Measurements from ENCODE around the gene NUDT16L1. TPM values are rescaled to one million over a fixed set of nuclear protein-coding genes. Genes with fewer than 3 reads are reported as not detected.

The NUDT16L1 gene
- total RNA-seq, 1 experiment from 2014 or later = 21.8 TPM

DNA sequence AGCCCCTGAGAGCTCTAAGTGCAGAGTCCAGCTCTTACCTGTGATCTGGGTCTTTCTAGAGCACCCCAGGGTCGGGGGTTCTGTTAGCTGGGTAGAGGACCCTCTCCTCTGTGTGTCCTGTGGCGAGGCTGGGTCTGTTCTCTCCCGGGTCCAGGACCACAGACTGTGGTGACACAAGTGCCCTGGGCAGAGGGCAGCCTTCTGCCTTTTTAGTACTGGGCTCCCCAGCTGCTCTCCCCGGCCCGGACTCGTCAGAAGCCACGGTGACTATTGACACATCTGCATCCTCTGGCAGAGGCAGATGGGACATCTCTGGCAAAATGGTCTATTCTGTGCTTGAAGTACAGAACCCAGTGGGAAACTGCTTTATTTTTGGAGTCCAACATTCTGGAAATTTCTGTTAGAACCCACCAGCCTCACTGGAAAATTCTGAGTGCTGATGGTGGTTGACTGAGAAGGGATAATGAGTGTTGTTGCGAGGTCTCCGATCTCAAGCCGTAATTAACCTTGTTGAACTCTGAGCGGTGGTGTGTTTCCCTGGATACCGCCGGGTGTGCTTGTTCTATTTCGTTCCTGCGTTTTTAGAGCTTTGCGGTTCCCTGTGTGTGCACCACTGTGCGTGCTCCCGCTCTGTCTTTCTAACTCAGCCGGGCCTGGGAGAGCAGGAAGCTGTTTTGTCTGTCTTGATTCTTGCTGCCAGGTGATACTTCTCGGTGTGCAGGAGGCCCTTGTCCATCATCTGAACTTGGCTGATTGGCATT is 26.0 kb upstream of the NUDT16L1 start:
- H3K27ac Mint-ChIP-seq (ENCODE audit: low read depth, unreplicated experiment) = no peak overlapping the region
- no peaks in the 10 kb centered on the region for H3K27me3 Mint-ChIP-seq (ENCODE audit: insufficient read depth, unreplicated experiment)
- ChIA-PET POLR2A (interaction anchor here (1.2 kb wide), 1 partner anchor 13 kb away, joined by 3 read pairs; no protein-coding TSS in a partner anchor), CTCF (interaction anchor here (0.6 kb wide), 2 partner anchors 264 to 361 kb away, joined by 3 to 4 read pairs; no protein-coding TSS in a partner anchor)
- peaks cover 13% of the 10 kb centered on the region for H3K4me1 Mint-ChIP-seq (ENCODE audit: insufficient read depth, unreplicated experiment)
- no peak for DNase-seq (ENCODE audit: unreplicated experiment)
- H3K9me3 Mint-ChIP-seq (ENCODE audit: unreplicated experiment) = no peaks in the 10 kb centered on the region
- BruUV-seq (replicated peaks) = no TSS peak
- H3K36me3 Mint-ChIP-seq (ENCODE audit: insufficient read depth, unreplicated experiment) = peaks cover 20% of the 10 kb centered on the region
- H3K4me3 Mint-ChIP-seq (ENCODE audit: unreplicated experiment) = no peak overlapping the region
- TF ChIP-seq, protein P1, sequence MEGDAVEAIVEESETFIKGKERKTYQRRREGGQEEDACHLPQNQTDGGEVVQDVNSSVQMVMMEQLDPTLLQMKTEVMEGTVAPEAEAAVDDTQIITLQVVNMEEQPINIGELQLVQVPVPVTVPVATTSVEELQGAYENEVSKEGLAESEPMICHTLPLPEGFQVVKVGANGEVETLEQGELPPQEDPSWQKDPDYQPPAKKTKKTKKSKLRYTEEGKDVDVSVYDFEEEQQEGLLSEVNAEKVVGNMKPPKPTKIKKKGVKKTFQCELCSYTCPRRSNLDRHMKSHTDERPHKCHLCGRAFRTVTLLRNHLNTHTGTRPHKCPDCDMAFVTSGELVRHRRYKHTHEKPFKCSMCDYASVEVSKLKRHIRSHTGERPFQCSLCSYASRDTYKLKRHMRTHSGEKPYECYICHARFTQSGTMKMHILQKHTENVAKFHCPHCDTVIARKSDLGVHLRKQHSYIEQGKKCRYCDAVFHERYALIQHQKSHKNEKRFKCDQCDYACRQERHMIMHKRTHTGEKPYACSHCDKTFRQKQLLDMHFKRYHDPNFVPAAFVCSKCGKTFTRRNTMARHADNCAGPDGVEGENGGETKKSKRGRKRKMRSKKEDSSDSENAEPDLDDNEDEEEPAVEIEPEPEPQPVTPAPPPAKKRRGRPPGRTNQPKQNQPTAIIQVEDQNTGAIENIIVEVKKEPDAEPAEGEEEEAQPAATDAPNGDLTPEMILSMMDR (IDR thresholded peaks at IDR 0.05; ENCODE audit: unreplicated experiment) = no peak
- intact Hi-C loops (cut with micrococcal nuclease) = no loop called here

DNA sequence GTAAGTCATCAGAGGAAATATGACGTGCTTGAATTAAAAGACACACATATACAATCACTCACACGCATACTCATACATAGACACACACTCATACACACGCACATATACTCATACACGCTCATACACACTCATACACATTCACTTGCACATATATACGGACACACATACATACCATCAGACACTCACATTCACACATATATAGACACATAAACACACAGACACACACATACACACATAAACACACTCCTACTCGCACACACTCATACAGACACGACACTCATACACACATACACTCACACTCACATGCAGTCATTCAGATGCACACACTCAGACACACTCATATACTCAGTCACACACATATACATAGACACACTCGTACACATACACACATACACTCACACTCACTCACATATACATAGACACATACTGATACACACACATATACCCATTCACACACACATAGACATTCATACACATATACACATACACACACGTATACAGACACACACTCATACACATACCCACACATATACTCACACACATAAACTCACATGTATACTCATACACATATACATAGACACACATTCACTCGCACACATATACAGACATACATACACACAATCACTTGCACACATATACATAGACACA is 24.9 kb upstream of the NUDT16L1 start:
- Mint-ChIP-seq H3K4me1 (ENCODE audit: insufficient read depth, unreplicated experiment) (peaks cover 11% of the 10 kb centered on the region), H3K27me3 (ENCODE audit: insufficient read depth, unreplicated experiment) (no peaks in the 10 kb centered on the region), H3K36me3 (ENCODE audit: insufficient read depth, unreplicated experiment) (peaks cover 20% of the 10 kb centered on the region), H3K4me3 (ENCODE audit: unreplicated experiment) (no peak overlapping the region), H3K27ac (ENCODE audit: low read depth, unreplicated experiment) (no peak overlapping the region), H3K9me3 (ENCODE audit: unreplicated experiment) (no peaks in the 10 kb centered on the region)
- intact Hi-C loops (cut with micrococcal nuclease) = no loop called here
- no peak for DNase-seq (ENCODE audit: unreplicated experiment)
- POLR2A ChIA-PET = interaction anchor here (1.2 kb wide), 1 partner anchor 12 kb away, joined by 3 read pairs; no protein-coding TSS in a partner anchor
- TF ChIP-seq, protein P1 (IDR thresholded peaks at IDR 0.05; ENCODE audit: unreplicated experiment) = no peak
- no TSS peak for BruUV-seq (replicated peaks)
- CTCF ChIA-PET = interaction anchor here (0.6 kb wide), 2 partner anchors 161 to 360 kb away, joined by 3 to 4 read pairs; no protein-coding TSS in a partner anchor

DNA sequence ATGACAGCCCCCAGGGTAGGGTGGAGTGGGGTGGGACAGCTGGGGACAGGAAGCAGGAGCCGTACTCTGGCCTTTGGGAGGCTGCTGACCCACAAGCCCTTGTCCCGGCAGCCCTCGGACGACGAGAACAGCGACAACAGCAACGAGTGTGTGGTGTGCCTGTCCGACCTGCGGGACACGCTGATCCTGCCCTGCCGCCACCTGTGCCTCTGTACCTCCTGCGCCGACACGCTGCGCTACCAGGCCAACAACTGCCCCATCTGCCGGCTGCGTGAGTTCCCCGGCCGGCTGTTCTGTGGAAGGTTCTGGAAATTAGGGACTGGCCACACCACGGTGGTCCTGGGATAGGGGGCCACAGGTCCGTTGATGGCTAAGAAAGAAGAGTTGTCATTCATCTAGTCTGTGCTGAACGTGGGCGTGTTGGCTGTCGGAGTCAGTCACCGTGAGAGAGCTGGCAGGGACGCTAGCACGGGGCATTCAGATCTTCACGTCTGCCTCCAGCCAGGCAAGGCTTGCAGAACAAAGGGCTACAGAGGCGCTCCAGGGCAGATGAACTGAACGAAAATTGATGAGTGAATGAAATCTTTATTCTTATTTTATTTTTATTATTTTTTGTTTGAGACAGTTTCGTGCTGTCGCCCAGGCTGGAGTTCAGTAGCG is 19.8 kb upstream of the NUDT16L1 start:
- intact Hi-C loops (cut with micrococcal nuclease) = no loop called here
- H3K36me3 Mint-ChIP-seq (ENCODE audit: insufficient read depth, unreplicated experiment) = peaks cover 38% of the 10 kb centered on the region
- H3K4me1 Mint-ChIP-seq (ENCODE audit: insufficient read depth, unreplicated experiment) = peaks cover 7% of the 10 kb centered on the region
- CTCF ChIA-PET = no interaction called here
- POLR2A ChIA-PET = interaction anchor here (0.6 to 0.7 kb wide), 2 partner anchors 509 to 549 kb away, joined by 3 read pairs; no protein-coding TSS in a partner anchor
- H3K4me3 Mint-ChIP-seq (ENCODE audit: unreplicated experiment) = no peak overlapping the region
- TF ChIP-seq, protein P1 (IDR thresholded peaks at IDR 0.05; ENCODE audit: unreplicated experiment) = no peak
- no peak for DNase-seq (ENCODE audit: unreplicated experiment)
- no peaks in the 10 kb centered on the region for H3K9me3 Mint-ChIP-seq (ENCODE audit: unreplicated experiment)
- H3K27ac Mint-ChIP-seq (ENCODE audit: low read depth, unreplicated experiment) = no peak overlapping the region
- no TSS peak for BruUV-seq (replicated peaks)
- H3K27me3 Mint-ChIP-seq (ENCODE audit: insufficient read depth, unreplicated experiment) = no peaks in the 10 kb centered on the region

Measured in MCF 10A (cell line).